ENCODE measurements around the gene SINHCAF. TPM values are rescaled to one million over a fixed set of nuclear protein-coding genes. Genes with fewer than 3 reads are reported as not detected.

The SINHCAF gene
- total RNA-seq, 1 experiment from 2014 or later = 139 TPM

DNA sequence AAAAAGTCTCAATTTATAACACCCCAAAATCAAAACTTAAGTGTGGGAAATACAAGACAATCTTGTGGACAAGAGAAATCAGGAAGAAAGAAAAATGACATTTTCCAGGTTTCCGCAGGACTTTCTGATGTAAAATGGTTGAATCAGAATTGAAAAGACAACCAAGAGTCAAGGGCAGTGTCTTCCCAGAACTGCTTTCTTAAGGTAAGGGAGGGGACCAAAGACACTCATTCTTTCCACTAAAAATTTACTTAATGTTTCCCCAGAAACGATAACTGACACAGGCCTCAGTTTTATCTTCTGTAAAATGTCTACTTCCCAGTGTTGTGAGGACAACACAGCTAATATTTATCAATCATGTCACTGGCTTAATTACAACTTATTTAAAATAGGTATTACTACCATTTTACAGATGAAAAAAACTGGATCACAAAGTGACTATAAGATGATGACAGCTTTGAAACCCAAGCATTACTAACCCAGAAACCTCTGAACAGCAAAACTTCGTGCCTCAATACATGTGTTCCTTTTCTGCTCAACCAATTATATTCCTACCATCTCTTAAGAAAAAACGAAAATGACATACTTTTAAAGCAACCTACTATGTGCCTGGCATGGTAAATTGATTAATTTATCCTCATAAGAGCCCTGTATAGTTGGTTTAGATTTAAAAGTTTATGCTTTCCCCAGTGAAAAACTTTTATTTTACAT lies 4.6 kb downstream of the SINHCAF start:
- Mint-ChIP-seq H3K4me3 (ENCODE audit: unreplicated experiment) (peak overlapping the region; percentile 99), H3K27ac (ENCODE audit: low read depth, unreplicated experiment) (peak overlapping the region; percentile 94), H3K4me1 (ENCODE audit: insufficient read depth, unreplicated experiment) (peaks cover 45% of the 10 kb centered on the region), H3K9me3 (ENCODE audit: unreplicated experiment) (no peaks in the 10 kb centered on the region), H3K36me3 (ENCODE audit: insufficient read depth, unreplicated experiment) (peaks cover 7% of the 10 kb centered on the region), H3K27me3 (ENCODE audit: insufficient read depth, unreplicated experiment) (no peaks in the 10 kb centered on the region)
- TF ChIP-seq, protein P1, sequence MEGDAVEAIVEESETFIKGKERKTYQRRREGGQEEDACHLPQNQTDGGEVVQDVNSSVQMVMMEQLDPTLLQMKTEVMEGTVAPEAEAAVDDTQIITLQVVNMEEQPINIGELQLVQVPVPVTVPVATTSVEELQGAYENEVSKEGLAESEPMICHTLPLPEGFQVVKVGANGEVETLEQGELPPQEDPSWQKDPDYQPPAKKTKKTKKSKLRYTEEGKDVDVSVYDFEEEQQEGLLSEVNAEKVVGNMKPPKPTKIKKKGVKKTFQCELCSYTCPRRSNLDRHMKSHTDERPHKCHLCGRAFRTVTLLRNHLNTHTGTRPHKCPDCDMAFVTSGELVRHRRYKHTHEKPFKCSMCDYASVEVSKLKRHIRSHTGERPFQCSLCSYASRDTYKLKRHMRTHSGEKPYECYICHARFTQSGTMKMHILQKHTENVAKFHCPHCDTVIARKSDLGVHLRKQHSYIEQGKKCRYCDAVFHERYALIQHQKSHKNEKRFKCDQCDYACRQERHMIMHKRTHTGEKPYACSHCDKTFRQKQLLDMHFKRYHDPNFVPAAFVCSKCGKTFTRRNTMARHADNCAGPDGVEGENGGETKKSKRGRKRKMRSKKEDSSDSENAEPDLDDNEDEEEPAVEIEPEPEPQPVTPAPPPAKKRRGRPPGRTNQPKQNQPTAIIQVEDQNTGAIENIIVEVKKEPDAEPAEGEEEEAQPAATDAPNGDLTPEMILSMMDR (IDR thresholded peaks at IDR 0.05; ENCODE audit: unreplicated experiment) = no peak
- no TSS peak for BruUV-seq (replicated peaks)
- DNase-seq (ENCODE audit: unreplicated experiment) = no peak
- intact Hi-C loops (cut with micrococcal nuclease) = no loop called here
- CTCF ChIA-PET = interaction anchor here (0.6 to 1.0 kb wide), 2 partner anchors 27 to 49 kb away, joined by 3 read pairs; no protein-coding TSS in a partner anchor
- POLR2A ChIA-PET = interaction anchor here (0.6 to 3.0 kb wide), 7 partner anchors 24 to 1395 kb away, joined by 3 to 12 read pairs (median 3); no protein-coding TSS in a partner anchor

DNA sequence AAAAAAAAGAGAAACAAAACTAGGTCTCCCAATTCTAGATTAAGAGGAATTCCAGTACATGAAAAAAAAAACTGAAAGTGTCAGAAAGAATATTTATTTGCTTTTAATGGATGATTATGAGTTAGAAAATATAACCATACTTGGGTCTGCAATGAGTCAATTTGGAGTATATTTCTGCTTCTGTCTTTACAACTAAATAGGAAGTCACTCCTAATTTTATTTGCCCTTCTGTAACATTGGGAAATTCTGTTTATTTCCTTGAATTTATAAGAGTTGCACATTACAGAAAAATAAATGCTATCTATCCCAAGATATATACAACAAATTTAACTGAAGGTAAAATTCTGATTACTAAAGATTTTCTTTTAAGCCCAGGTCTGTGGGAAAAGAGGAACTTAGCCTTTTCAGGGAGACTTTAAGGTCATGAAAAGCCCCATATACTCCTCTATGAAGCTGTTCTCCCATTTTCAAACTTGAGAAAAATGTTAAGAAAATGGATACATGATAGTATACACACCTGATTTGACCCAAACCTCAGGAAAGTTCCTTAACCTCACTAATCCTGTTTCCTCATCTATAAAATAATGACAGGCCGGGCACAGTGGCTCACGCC lies 7.2 kb downstream of the SINHCAF start:
- ChIA-PET POLR2A (interaction anchor here (0.7 to 3.1 kb wide), 2 partner anchors 7 to 340 kb away, joined by 3 to 24 read pairs; partner anchors contain the start of gene SINHCAF), CTCF (interaction anchor here (1.0 kb wide), 1 partner anchor 22 kb away, joined by 3 read pairs; no protein-coding TSS in a partner anchor)
- Mint-ChIP-seq H3K27me3 (ENCODE audit: insufficient read depth, unreplicated experiment) (no peaks in the 10 kb centered on the region), H3K4me1 (ENCODE audit: insufficient read depth, unreplicated experiment) (peaks cover 45% of the 10 kb centered on the region), H3K36me3 (ENCODE audit: insufficient read depth, unreplicated experiment) (peaks cover 15% of the 10 kb centered on the region), H3K9me3 (ENCODE audit: unreplicated experiment) (no peaks in the 10 kb centered on the region), H3K27ac (ENCODE audit: low read depth, unreplicated experiment) (peak overlapping the region; percentile 90), H3K4me3 (ENCODE audit: unreplicated experiment) (peak overlapping the region; percentile 71)
- no TSS peak for BruUV-seq (replicated peaks)
- intact Hi-C loops (cut with micrococcal nuclease) = no loop called here
- DNase-seq (ENCODE audit: unreplicated experiment) = no peak
- TF ChIP-seq, protein P1 (IDR thresholded peaks at IDR 0.05; ENCODE audit: unreplicated experiment) = no peak

DNA sequence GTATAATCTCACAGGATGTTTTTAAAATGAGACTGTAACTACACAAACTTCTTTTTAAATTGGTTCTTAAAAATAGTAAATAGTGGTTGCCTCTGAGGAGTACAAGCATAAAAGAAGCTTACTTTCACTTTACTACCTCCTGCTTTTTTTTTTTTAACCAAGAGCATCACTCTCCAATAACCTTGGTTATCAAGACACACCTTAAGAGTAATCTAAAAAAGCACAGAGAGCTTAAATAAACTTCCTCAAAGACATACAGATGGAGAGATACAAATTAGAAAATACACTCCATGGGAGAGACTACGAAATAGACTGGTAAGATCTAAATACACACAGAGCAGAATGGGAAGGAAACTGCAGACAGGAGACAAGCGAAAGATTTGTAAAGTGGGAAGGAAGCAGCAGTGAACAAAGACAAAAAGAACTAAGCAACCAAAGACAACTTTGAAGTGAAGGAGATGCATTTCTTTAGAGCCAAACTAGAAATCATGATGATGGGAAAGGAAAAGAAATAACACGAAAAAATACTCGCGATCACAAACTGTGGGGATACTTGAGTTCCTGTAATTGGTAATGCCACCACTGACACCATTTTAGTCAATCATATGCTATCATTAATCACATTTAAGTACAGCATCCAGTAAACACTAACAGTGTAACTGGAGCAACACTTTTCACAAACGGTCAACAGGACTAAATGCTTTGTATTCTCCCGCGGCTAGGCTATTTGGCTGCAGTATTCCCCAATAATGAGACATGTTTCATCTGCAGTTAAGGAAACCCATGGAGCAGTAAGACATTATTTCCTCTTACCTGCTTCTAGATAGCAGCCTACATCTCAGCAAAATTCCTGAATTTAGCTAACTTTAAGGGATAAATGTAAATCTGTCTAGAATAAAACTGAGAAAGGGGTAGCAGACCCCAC lies 8.2 kb downstream of the SINHCAF start:
- peak overlapping the region; percentile 90 for H3K27ac Mint-ChIP-seq (ENCODE audit: low read depth, unreplicated experiment)
- no TSS peak for BruUV-seq (replicated peaks)
- no peaks in the 10 kb centered on the region for H3K9me3 Mint-ChIP-seq (ENCODE audit: unreplicated experiment)
- intact Hi-C loops (cut with micrococcal nuclease) = no loop called here
- peaks cover 15% of the 10 kb centered on the region for H3K36me3 Mint-ChIP-seq (ENCODE audit: insufficient read depth, unreplicated experiment)
- TF ChIP-seq, protein P1 (IDR thresholded peaks at IDR 0.05; ENCODE audit: unreplicated experiment) = no peak
- H3K4me1 Mint-ChIP-seq (ENCODE audit: insufficient read depth, unreplicated experiment) = peaks cover 45% of the 10 kb centered on the region
- no peaks in the 10 kb centered on the region for H3K27me3 Mint-ChIP-seq (ENCODE audit: insufficient read depth, unreplicated experiment)
- ChIA-PET POLR2A (interaction anchor here (0.6 to 3.1 kb wide), 7 partner anchors 9 to 328 kb away, joined by 3 to 24 read pairs (median 4); partner anchors contain the start of genes DENND5B and SINHCAF), CTCF (interaction anchor here (0.8 to 1.6 kb wide), 3 partner anchors 9 to 46 kb away, joined by 3 to 6 read pairs (median 3); partner anchors contain the start of gene SINHCAF)
- peak overlapping the region; percentile 71 for H3K4me3 Mint-ChIP-seq (ENCODE audit: unreplicated experiment)
- DNase-seq (ENCODE audit: unreplicated experiment) = peak; percentile 27
